ENCODE measurements around the gene GSE1. TPM values are rescaled to one million over a fixed set of nuclear protein-coding genes. Genes with fewer than 3 reads are reported as not detected.
A peak's percentile ranks its signal among the peaks of the same experiment; 100 is the strongest.

The GSE1 gene
- total and polyA plus RNA-seq, 9 of the 15 experiments (the other 6 are each of a cell fraction or from before 2014, with no cell fraction given) = 12.2 to 244 (median 57.9) TPM

DNA sequence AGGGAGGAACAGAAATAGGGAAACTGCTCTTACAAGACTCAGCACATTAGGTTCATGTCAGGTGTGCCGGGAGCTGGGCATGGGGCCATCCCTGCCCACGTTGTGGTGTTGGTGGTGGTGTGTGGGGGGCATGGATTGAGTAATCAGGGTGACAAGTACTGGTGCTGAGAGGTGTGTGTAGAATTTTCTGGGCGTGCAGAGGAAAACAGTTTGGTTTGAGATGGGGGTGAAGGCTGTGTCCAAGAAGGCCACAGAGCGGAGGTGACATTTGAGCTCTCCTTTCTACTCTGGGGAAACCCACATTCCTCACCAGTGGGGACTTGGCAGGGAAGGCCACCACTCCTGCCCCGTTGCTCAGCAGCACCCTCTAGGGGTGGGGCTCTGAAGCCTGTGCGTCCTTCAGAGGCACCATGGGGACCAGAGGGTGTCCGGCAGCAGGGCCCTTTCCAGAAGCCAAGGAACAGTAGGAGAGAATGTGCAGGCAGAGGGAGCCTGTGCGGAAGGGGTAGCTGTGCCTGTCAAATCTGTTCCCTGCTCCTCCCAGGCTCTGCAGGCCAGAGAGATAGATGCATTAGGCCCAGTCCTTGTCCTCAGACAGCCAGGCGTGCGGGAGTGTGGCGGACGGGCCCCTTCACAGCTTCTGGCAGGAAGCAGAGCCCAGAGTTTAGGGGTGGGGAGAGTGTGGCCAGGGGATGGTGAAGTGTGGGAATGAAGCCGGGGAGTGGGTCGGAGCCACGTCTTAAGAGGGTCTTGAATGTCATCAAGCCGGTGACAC, 48.7 kb upstream of the GSE1 start (continued):
- TF ChIP-seq MGA (IDR thresholded peaks at IDR 0.05) = no peak
- TF ChIP-seq ZNF121 (CRISPR knock-in tag; conservative IDR thresholded peaks at IDR 0.05) = peak; percentile 85
- TF ChIP-seq ZFP91 (CRISPR knock-in tag; IDR thresholded peaks at IDR 0.05) = 0 out of 2 replicates have a peak, but pooled peaks have one; percentile 17
- peak; percentile 36; the same call in 1 of the 2 replicates for TF ChIP-seq SMAD4 (CRISPR knock-in tag; conservative IDR thresholded peaks at IDR 0.05)
- no peak for TF ChIP-seq C11orf30 (IDR thresholded peaks at IDR 0.05; ENCODE audit: low read depth)
- peak; percentile 25; the same call in 1 of the 2 replicates for TF ChIP-seq CEBPG (CRISPR knock-in tag; IDR thresholded peaks at IDR 0.05)
- no peak for TF ChIP-seq CEBPG (tag; conservative IDR thresholded peaks at IDR 0.05 in 1 of 2, IDR thresholded peaks at IDR 0.05 in 1 of 2)
- TF ChIP-seq ETS1 (conservative IDR thresholded peaks at IDR 0.05; ENCODE audit: control insufficient read depth, low read depth, low read length) = 0 out of 2 replicates have a peak, but pooled peaks have one; percentile 41
